Mesodermal cell (in vitro differentiated cells): ENCODE results near the gene CC2D1A.

Experiments
- H3K27ac ChIP-seq: 2 replicates; pipeline ENCODE4 v1.7.0; 2013; ENCODE audit warnings: mild to moderate bottlenecking, low read depth, low read length, moderate library complexity; ENCODE audit not compliant: severe bottlenecking
- H3K36me3 ChIP-seq: 2 replicates; pipeline ENCODE4 v1.7.1; 2013; ENCODE audit warnings: mild to moderate bottlenecking, low read length, moderate library complexity; ENCODE audit not compliant: control insufficient read depth, insufficient read depth
- H3K4me1 ChIP-seq: one replicate; pipeline ENCODE4 v1.7.1; 2013; ENCODE audit warnings: mild to moderate bottlenecking, low read length; ENCODE audit not compliant: insufficient read depth, control insufficient read depth, poor library complexity, severe bottlenecking
- H3K4me3 ChIP-seq: 2 replicates; pipeline ENCODE4 v1.7.0; 2013; ENCODE audit warnings: low read length, control low read depth, mild to moderate bottlenecking; ENCODE audit not compliant: insufficient read depth, poor library complexity, severe bottlenecking; ENCODE audit errors: extremely low read depth
- H3K9me3 ChIP-seq: 2 replicates; pipeline ENCODE4 v1.7.1; 2013; ENCODE audit warnings: mild to moderate bottlenecking, low read length, moderate library complexity; ENCODE audit not compliant: control insufficient read depth
- WGBS, 2 experiments: methylation state at CpG; one replicate each; pipeline ENCODE4 v1.1.5; 2013; ENCODE audit warnings: missing lambda C conversion rate in 2 of 2; ENCODE audit not compliant: insufficient coverage in 2 of 2; 5-methylcytosine and 5-hydroxymethylcytosine counted together

The CC2D1A gene

DNA sequence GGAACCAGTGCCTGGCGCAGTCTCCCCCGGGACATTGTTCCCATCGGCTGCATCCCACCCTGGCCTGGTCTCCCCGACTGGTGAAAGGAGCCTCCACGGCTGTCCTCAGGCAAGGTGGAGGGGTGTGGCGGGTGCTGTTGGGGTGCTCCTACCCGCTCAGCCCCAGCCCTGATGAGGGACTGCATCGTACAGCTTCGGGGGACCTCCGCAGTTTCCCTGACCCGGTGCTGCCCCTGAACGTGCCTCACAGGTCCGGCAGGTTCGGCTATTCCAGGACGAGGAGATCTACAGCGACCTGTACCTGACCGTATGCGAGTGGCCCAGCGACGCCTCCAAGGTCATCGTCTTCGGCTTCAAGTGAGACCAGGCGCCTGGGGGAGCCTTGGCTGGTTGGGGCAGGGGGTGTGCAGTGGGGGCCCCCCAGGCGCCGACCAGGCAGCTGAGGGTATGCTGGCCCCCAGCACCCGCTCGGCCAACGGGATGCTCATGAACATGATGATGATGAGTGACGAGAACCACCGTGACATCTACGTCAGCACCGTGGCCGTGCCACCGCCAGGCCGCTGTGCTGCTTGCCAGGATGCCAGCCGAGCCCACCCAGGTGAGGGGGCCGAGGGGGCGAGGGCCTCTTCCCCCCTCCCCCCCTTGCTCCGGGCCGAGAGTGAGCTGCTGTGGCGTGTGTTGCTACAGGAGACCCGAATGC lies 49.8 kb downstream of the CC2D1A start:
- WGBS, 2 experiments, result 97 to 98% methylated on average over 32 to 42 of the region's 42 CpGs
- Histone ChIP-seq H3K4me1 (peaks cover 4% of the 10 kb centered on the region), H3K36me3 (peaks cover 68% of the 10 kb centered on the region), H3K9me3 (no peaks in the 10 kb centered on the region), H3K4me3 (no peak overlapping the region), H3K27ac (no peak overlapping the region)

GRCh38 chr19:13956365-13956744 lies 50.4 kb downstream of the CC2D1A start:
- Histone ChIP-seq H3K9me3 (no peaks in the 10 kb centered on the region), H3K4me3 (no peak overlapping the region), H3K4me1 (peaks cover 4% of the 10 kb centered on the region), H3K36me3 (peaks cover 73% of the 10 kb centered on the region), H3K27ac (no peak overlapping the region)
- 96% methylated on average over 9 to 13 of the region's 16 CpGs for WGBS, 2 experiments

DNA sequence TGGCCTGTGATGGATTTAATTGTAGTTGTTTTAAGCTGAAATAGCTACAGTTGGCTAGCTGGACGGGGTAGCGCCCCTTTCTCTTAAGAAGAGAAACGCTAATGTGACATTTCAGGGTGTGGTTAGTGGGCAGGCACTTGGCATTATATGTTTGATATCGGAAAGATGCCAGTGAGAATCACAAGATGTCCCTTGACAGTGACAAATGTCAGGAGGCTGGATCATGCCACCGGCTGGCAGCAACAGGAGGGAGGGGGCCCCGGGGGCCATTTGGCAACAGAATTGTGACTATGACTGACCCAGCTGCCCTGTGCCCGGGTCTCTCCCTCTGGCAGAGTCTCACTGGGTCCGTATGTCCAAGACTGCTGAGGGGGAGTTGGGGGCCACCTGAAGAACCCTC lies 51.0 kb downstream of the CC2D1A start:
- WGBS, 2 experiments, result 92 to 99% methylated on average over 8 of the region's 8 CpGs
- H3K4me3 ChIP-seq, result no peak overlapping the region
- no peak overlapping the region for H3K27ac ChIP-seq
- H3K36me3 ChIP-seq, result peaks cover 80% of the 10 kb centered on the region
- H3K4me1 ChIP-seq, result peaks cover 4% of the 10 kb centered on the region
- no peaks in the 10 kb centered on the region for H3K9me3 ChIP-seq

- Histone ChIP-seq H3K36me3 (peaks cover 85% of the 10 kb centered on the region), H3K4me1 (peaks cover 4% of the 10 kb centered on the region), H3K4me3 (no peak overlapping the region), H3K9me3 (no peaks in the 10 kb centered on the region), H3K27ac (no peak overlapping the region)
- 88% methylated on average over 11 to 12 of the region's 12 CpGs for WGBS, 2 experiments
Measured at GRCh38 chr19:13958043-13958442, 52.0 kb downstream of the CC2D1A start.

DNA sequence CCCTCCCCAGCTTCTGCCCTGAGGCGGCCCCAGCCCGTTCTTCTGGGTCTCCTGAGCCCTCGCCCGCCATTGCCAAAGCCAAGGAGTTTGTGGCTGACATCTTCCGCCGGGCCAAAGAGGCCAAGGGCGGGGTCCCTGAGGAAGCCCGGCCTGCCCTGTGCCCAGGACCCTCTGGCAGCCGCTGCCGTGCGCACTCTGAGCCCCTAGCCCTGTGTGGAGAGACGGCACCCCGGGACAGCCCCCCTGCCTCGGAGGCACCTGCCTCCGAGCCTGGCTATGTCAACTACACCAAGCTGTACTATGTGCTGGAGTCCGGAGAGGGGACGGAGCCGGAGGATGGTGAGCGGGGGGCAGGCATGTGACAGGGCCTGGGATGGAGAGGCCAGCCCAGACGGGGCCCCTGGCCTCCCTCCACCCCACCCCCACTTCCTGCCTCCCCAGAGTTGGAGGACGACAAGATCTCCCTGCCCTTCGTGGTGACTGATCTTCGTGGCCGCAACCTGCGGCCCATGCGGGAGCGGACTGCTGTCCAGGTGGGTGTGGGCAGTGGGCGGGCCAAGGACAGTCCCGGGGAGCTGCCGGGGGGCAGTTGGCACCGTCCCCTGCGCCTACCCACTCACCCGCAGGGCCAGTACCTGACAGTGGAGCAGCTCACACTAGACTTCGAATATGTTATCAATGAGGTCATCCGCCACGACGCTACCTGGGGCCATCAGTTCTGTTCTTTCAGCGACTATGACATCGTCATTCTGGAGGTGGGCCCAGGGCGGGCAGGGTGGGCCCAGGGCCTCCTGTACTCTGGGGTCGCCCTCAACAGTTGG lies 53.4 kb downstream of the CC2D1A start:
- Histone ChIP-seq H3K4me3 (no peak overlapping the region), H3K27ac (no peak overlapping the region), H3K9me3 (no peaks in the 10 kb centered on the region), H3K36me3 (peaks cover 76% of the 10 kb centered on the region), H3K4me1 (no peaks in the 10 kb centered on the region)
- WGBS, 2 experiments, result 97% methylated on average over 35 to 36 of the region's 41 CpGs

GRCh38 chr19:13959962-13960862 lies 54.2 kb downstream of the CC2D1A start:
- peaks cover 2% of the 10 kb centered on the region for H3K4me1 ChIP-seq
- no peak overlapping the region for H3K27ac ChIP-seq
- no peak overlapping the region for H3K4me3 ChIP-seq
- WGBS, 2 experiments, result 93 to 97% methylated on average over 23 to 26 of the region's 27 CpGs
- H3K9me3 ChIP-seq, result no peaks in the 10 kb centered on the region
- peaks cover 69% of the 10 kb centered on the region for H3K36me3 ChIP-seq

GRCh38 chr19:13960863-13961784 lies 55.1 kb downstream of the CC2D1A start:
- Histone ChIP-seq H3K9me3 (no peaks in the 10 kb centered on the region), H3K36me3 (peaks cover 65% of the 10 kb centered on the region), H3K4me1 (peaks cover 2% of the 10 kb centered on the region), H3K27ac (no peak overlapping the region), H3K4me3 (no peak overlapping the region)
- 93 to 96% methylated on average over 24 to 28 of the region's 39 CpGs for WGBS, 2 experiments

GRCh38 chr19:13961826-13962698 lies 56.1 kb downstream of the CC2D1A start:
- Histone ChIP-seq H3K27ac (no peak overlapping the region), H3K4me1 (peaks cover 2% of the 10 kb centered on the region), H3K9me3 (no peaks in the 10 kb centered on the region), H3K4me3 (no peak overlapping the region), H3K36me3 (peaks cover 65% of the 10 kb centered on the region)
- 74 to 83% methylated on average over 37 to 47 of the region's 55 CpGs for WGBS, 2 experiments
